GM12873 (cell line): ENCODE data around the gene DMXL1.

ENCODE experiments used
- TF ChIP-seq, protein P1 (sequence below): IDR thresholded peaks from 2 replicates; pipeline ENCODE4 v1.5.1; 2012; ENCODE audit warnings: low read depth, mild to moderate bottlenecking, moderate library complexity, low read length, control low read depth; ENCODE audit not compliant: insufficient read depth; ENCODE audit errors: missing control alignments

Gene DMXL1

DNA sequence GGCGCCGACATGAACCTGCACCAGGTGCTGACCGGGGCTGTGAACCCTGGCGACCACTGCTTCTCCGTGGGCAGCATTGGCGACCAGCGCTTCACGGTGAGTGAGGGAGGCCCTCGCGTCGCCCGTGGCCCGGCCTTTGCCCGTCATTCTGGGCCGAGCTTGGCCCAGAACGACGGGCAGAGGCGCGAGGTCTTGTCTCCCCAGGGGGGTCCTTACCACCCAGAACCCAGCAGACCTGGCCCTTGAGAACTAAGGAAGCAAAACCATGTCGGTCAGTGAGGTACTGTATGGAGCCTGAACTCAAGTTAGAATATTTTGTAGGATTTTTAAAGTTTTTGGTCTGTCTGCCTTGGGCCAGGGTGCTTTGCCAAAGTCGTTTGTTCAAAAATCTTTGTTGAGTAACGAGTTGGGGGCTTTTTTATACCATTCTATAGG is 691 bp downstream of the DMXL1 start:
- TF ChIP-seq, protein P1, sequence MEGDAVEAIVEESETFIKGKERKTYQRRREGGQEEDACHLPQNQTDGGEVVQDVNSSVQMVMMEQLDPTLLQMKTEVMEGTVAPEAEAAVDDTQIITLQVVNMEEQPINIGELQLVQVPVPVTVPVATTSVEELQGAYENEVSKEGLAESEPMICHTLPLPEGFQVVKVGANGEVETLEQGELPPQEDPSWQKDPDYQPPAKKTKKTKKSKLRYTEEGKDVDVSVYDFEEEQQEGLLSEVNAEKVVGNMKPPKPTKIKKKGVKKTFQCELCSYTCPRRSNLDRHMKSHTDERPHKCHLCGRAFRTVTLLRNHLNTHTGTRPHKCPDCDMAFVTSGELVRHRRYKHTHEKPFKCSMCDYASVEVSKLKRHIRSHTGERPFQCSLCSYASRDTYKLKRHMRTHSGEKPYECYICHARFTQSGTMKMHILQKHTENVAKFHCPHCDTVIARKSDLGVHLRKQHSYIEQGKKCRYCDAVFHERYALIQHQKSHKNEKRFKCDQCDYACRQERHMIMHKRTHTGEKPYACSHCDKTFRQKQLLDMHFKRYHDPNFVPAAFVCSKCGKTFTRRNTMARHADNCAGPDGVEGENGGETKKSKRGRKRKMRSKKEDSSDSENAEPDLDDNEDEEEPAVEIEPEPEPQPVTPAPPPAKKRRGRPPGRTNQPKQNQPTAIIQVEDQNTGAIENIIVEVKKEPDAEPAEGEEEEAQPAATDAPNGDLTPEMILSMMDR: no peak

DNA sequence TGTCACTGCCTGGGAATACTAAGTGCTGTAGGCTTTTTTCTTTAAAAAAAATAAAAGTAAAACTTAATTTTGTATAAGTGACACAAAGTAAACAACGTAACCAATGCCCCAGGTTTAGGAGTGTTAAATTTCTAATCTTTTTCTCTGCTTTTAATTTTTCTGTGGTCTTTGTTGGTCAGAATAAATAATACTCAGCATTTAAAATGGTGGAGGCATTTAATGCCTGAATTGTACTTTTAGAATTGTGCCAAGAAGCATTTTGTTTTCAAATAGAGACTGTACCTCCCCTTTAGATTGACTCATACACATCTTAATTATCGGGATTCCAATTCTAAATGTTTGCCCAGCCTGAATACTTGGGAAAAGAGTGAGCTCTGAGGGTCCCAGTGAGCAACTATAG is 1.6 kb downstream of the DMXL1 start:
- TF ChIP-seq, protein P1: no peak

DNA sequence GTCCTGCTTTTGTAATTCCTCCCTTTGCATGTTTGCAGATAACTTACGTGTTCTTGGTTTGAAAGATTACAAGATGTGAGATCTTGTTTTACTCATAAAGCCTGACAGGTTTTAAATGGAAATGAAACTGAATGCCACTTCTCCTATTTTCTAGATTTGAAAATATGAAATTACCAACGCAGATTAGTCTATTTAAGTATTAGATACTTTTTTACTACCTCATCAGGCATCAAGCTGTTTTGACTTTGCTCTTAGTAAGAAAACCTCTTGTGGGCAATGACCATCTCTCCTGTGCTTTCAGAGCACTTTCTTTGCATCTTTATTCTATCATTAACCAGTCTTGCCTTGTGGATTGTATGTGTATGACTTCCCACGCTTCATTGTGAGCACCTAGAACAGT is 3.5 kb downstream of the DMXL1 start:
- TF ChIP-seq, protein P1: no peak

DNA sequence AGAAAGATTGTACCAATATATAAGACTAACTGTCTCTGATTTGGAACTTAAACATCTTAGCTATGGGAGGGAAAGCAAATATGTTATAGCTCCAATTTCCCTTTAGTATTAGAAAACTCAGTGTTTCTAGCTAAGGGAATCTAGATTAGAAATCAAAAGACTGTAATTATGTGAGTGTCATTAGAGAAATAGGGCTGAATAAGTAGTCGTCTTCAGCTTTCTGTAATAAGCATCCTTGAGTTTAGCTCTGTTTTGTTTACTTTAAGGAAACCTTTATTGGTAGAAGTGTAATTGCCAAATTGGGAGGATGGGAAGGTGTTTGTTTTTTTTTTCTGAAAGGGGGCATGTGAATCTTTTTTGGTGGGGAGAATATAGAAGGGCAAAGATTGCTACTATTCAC is 5.2 kb downstream of the DMXL1 start:
- TF ChIP-seq, protein P1: no peak

DNA sequence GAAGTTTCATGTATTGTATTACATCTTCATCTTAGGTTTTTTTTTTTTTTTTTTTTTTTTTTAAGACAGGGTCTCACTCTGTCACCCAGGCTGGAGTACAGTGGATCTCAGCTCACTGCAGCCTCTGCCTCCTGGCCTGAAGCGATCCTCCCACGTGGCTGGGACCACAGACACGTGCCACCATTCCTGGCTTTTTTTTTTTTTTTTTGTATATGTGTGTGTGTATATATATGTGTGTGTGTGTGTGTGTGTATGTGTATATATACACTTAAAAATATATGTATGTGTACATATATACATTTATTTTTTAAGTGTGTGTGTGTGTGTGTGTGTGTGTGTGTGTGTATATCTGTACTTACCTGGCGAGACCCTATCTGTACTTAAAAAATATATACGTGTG is 6.6 kb downstream of the DMXL1 start:
- TF ChIP-seq, protein P1: no peak

DNA sequence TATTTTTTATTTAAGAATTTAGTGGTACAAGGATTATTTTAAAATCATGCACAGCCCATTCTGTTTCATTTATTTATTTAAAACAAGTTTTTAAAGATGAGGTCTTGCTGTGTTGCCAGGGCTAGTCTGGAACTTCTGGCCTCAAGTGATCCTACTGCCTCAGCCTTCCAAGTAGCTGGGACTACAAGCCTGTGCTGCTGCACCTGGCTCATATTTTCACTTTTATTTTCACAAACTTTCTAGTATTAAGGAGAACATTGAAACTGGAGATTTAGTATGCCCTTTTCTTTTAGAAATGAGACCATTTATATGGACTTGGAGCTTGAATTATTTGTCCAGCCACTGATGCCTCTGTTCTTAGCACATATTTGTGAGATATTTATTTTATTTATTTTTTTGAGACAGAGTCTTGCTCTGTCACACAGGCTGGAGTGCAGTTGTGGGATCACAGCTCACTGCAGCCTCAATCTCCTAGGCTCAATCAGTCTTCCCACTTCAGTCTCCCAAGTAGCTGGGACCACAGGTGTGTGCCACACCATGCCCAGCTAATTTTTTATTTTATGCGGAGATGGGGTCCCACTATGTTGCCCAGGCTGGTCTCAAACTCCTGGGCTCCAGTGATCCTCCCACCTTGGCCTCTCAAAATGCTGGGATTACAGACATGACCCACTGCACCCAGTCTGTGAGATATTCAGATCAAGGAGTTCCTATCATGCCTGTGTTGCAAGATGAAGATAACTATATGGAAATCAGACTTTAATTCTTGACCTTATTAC is 7.4 kb downstream of the DMXL1 start:
- TF ChIP-seq, protein P1: no peak

DNA sequence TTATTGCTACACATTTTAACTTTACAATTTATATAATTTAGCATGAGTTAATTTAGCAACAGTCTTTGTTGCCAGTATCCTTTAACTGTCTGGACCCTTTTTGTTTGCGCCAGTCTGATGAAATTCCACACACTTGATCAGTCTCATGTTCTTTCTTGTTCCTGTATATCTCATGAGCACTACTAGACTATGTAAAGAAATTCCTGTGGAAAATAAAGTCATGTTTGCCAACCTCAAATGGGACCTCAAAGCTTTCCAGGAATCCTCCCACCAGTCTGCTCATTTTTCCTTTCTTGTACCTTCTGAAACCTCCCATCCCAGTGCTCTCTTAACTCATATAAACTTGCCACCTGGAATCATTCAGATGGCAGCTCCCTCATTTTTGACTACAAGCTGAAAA is 8.0 kb downstream of the DMXL1 start:
- TF ChIP-seq, protein P1: no peak
